HepG2 (cell line): Measurements from ENCODE around the gene FYB2.

Source experiments
- ATF1 ChIP-seq: IDR thresholded peaks from 2 replicates; pipeline ENCODE4 v1.6.1; 2016; ENCODE audit warnings: mild to moderate bottlenecking, control low read depth
- ELF4 ChIP-seq: sonication (generic); formaldehyde crosslinking; IDR thresholded peaks from 2 replicates; pipeline ENCODE4 v1.5.0; 2020; ENCODE audit warnings: missing genetic modification reagents, mild to moderate bottlenecking, moderate library complexity, borderline replicate concordance
- JUND ChIP-seq: sonication (generic); formaldehyde crosslinking; IDR thresholded peaks from 2 replicates; pipeline ENCODE4 v1.8.0; 2022; ENCODE audit warnings: mild to moderate bottlenecking, missing genetic modification reagents
- MAX ChIP-seq: IDR thresholded peaks from 2 replicates; pipeline ENCODE4 v1.6.1; 2012; ENCODE audit warnings: inconsistent platforms
- MYC ChIP-seq: sonication (generic); formaldehyde crosslinking; IDR thresholded peaks from 2 replicates; pipeline ENCODE4 v1.9.0; 2021; ENCODE audit warnings: missing genetic modification reagents, borderline replicate concordance
- POLR2A ChIP-seq, 2 experiments: IDR thresholded peaks; 2 replicates each; pipeline ENCODE4 v1.6.1; 2011; ENCODE audit warnings: low read depth in 2 of 2, low read length in 2 of 2, mild to moderate bottlenecking in 1 of 2, moderate library complexity in 1 of 2; ENCODE audit not compliant: insufficient read depth in 1 of 2
- ZBTB7A ChIP-seq: sonication (generic); formaldehyde crosslinking; IDR thresholded peaks from 2 replicates; pipeline ENCODE4 v1.8.0; 2022; ENCODE audit warnings: mild to moderate bottlenecking, missing genetic modification reagents

GRCh38 chr1:56811331-56811730, 7.9 kb downstream of the FYB2 start:
- TF ChIP-seq MAX (no peak), ELF4 (CRISPR knock-in tag) (no peak), POLR2A (IDR thresholded peaks at IDR 0.05; ENCODE audit: insufficient read depth in 1 of 2, low read depth in 2 of 2, low read length in 2 of 2) (no peak), JUND (CRISPR knock-in tag) (no peak), MYC (CRISPR knock-in tag) (no peak), ZBTB7A (CRISPR knock-in tag) (no peak), ATF1 (no peak)
